Lower leg skin (tissue), 3 donors: ENCODE results near the gene SPEG.

Experiments used
- POLR2A ChIP-seq, 2 donors: fragments of 450-650 bp; IDR thresholded peaks; one replicate each; pipeline ENCODE4 v1.6.1; 2016 to 2017; ENCODE audit warnings: antibody characterized with exemption in 2 of 2, mild to moderate bottlenecking in 1 of 2, moderate library complexity in 1 of 2
- TF ChIP-seq, protein P1 (sequence below), 3 donors: fragments of 450-650 bp; IDR thresholded peaks; one replicate each; pipeline ENCODE4 v1.5.1; 2016; ENCODE audit warnings: antibody characterized with exemption in 3 of 3, mild to moderate bottlenecking in 3 of 3, moderate library complexity in 2 of 3

DNA sequence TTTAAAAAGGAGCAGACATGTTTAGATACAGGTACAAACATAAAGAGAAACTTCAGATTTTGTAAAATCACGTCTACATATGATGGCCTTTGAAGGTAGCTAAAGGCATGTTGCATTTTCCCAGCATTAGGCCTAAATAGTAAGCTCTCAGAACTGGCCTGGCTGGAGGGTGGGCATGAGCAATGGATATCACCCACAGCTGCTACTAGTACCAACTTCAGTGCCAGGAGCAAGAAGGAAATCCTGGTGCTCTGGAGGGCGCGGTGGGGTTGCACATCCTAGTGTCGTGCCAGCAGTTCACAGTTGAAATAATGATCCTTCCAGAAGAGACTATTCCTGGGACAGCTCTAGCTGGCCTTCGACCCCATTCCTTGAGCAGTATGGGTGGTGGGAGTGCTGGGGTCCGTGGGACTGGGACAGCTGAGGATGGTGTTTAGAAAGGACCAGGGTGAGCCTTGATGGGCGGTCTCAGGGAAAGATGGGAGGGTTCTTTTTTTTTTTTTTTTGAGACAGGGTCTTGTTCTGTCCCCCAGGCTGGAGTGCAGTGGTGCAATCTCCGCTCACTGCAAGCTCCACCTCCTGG, 11.6 kb upstream of the SPEG start:
- no peak for TF ChIP-seq POLR2A (IDR thresholded peaks at IDR 0.05)
- TF ChIP-seq, protein P1, sequence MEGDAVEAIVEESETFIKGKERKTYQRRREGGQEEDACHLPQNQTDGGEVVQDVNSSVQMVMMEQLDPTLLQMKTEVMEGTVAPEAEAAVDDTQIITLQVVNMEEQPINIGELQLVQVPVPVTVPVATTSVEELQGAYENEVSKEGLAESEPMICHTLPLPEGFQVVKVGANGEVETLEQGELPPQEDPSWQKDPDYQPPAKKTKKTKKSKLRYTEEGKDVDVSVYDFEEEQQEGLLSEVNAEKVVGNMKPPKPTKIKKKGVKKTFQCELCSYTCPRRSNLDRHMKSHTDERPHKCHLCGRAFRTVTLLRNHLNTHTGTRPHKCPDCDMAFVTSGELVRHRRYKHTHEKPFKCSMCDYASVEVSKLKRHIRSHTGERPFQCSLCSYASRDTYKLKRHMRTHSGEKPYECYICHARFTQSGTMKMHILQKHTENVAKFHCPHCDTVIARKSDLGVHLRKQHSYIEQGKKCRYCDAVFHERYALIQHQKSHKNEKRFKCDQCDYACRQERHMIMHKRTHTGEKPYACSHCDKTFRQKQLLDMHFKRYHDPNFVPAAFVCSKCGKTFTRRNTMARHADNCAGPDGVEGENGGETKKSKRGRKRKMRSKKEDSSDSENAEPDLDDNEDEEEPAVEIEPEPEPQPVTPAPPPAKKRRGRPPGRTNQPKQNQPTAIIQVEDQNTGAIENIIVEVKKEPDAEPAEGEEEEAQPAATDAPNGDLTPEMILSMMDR (IDR thresholded peaks at IDR 0.05) = no peak
